GM12892 (cell line): ENCODE measurements around the gene PCDHB16.
"Not testable (repeated sequence)": the region's sequence is repeated elsewhere in the genome, so short reads cannot be mapped to it uniquely, and the experiment has no call there.

Experiments used
- DNase-seq: peaks from one replicate; pipeline ENCODE4 v3.0.0; 2011; ENCODE audit not compliant: insufficient read length
- FAIRE-seq: peaks from 2 replicates; lab custom pipeline; 2011; peaks lifted over from hg19 to GRCh38; lab: Jason Lieb, UNC
- POLR2A ChIP-seq: IDR thresholded peaks from 2 replicates; pipeline ENCODE4 v1.6.1; 2011; ENCODE audit warnings: low read depth, low read length, control low read depth
- POLR2AphosphoS5 ChIP-seq: IDR thresholded peaks from 2 replicates; pipeline ENCODE4 v1.6.1; 2011; ENCODE audit warnings: low read depth, low read length, control low read depth
- TAF1 ChIP-seq: IDR thresholded peaks from 2 replicates; pipeline ENCODE4 v1.6.1; 2011; ENCODE audit warnings: low read depth, mild to moderate bottlenecking, control low read depth, low read length, borderline replicate concordance

The PCDHB16 gene

DNA sequence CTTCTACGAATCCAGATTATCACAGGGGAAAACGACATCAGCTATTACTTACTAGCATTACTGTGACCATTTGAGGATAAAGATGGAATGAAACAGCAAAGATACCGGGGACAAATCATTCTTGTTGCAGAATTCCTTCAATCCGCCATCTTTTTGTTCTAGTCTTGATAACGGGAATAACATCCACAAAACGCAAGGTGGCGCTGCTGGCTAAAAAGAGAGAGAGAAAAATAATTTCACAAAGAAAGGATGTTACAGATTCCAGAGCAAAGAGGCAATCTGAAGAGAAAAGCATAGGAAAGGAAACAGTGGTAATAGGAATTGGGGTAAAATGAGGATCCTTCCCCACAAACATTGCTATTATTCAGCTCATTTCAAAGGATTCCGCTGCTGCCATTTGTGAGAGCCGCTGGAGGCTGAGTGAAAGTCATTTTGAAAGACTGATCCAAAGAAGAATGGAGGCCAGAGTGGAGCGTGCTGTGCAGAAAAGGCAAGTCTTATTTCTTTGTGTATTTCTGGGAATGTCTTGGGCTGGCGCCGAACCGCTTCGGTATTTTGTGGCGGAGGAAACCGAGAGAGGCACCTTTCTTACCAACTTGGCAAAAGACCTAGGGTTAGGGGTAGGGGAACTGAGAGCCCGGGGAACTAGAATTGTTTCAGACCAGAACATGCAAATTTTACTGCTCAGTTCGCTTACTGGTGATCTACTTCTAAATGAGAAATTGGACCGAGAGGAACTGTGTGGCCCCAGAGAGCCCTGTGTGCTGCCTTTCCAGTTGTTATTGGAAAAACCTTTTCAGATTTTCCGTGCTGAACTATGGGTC is 9.6 kb upstream of the PCDHB16 start, which contains the start of gene PCDHB7:
Gene PCDHB7, plus strand, starts transcription at position 264 of the 824 bp plus-strand sequence. Its CDS starts 192 bp downstream, at position 456.
- TF ChIP-seq POLR2A = no peak
- no peak for TF ChIP-seq TAF1
- no peak for TF ChIP-seq POLR2AphosphoS5
- no peak for FAIRE-seq
- no peak for DNase-seq

DNA sequence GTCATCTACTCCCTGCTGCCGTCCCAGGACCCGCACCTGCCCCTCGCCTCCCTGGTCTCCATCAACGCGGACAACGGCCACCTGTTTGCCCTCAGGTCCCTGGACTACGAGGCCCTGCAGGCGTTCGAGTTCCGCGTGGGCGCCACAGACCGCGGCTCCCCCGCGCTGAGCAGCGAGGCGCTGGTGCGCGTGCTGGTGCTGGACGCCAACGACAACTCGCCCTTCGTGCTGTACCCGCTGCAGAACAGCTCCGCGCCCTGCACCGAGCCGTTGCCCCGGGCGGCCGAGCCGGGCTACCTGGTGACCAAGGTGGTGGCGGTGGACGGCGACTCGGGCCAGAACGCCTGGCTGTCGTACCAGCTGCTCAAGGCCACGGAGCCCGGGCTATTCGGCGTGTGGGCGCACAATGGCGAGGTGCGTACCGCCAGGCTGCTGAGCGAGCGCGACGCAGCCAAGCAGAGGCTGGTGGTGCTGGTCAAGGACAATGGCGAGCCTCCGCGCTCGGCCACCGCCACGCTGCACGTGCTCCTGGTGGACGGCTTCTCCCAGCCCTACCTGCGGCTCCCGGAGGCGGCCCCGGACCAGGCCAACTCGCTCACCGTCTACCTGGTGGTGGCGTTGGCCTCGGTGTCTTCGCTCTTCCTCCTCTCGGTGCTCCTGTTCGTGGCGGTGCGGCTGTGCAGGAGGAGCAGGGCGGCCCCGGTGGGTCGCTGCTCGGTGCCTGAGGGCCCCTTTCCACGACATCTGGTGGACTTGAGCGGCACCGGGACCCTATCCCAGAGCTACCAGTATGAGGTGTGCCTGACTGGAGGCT is 7.7 kb upstream of the PCDHB16 start:
- not testable (repeated sequence) for FAIRE-seq, DNase-seq

DNA sequence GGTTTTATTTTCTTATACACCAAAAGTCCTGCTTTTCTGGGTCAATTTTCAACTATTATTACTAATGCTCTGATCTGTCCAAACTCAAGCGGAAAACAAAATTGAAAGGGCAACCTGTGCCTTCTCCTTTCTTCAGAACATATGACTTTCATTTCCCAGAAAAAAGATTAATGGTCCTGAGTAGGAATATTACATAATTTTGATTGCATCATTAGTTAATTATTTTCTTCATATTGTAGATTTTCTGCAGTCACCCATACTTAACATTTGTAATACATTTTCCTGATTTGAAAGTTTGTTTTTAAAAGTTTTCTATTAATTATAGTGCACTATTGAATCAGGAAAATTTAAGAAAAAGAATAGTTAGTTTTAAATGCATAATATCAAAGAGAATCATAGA is 6.3 kb upstream of the PCDHB16 start:
- FAIRE-seq = no peak
- no peak for DNase-seq
- TF ChIP-seq POLR2A (no peak), TAF1 (no peak), POLR2AphosphoS5 (no peak)

DNA sequence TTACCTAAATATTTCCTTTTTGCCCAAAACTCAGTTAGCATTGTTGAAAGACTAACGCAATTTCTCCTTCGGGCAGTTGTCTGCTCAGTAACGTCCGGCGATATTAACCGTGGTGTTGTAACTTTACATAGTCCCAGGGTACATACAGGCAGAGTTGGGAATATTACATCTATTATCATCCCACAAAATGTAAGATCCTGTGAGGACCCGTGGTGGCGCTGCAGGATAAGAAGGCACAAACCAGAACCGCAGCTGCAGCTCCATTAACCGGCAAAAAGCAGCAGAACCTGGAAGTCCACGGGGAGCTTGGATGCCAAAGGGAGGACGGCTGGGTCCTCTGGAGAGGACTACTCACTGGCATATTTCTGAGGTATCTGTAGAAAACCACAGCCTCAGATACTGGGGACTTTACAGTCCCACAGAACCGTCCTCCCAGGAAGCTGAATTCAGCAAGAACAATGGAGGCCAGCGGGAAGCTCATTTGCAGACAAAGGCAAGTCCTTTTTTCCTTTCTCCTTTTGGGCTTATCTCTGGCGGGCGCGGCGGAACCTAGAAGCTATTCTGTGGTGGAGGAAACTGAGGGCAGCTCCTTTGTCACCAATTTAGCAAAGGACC is 4.5 kb upstream of the PCDHB16 start, which contains the start of gene PCDHB8:
Gene PCDHB8, plus strand, starts transcription at position 214 of the 615 bp plus-strand sequence. Its CDS starts 245 bp downstream, at position 459.
- DNase-seq = not testable (repeated sequence)
- peak; percentile 24 for FAIRE-seq

DNA sequence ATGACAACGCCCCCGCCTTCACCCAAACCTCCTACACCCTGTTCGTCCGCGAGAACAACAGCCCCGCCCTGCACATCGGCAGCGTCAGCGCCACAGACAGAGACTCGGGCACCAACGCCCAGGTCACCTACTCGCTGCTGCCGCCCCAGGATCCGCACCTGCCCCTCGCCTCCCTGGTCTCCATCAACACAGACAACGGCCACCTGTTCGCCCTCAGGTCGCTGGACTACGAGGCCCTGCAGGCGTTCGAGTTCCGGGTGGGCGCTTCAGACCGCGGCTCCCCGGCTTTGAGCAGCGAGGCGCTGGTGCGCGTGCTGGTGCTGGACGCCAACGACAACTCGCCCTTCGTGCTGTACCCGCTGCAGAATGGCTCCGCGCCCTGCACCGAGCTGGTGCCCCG is 2.8 kb upstream of the PCDHB16 start:
- DNase-seq, FAIRE-seq: not testable (repeated sequence)

DNA sequence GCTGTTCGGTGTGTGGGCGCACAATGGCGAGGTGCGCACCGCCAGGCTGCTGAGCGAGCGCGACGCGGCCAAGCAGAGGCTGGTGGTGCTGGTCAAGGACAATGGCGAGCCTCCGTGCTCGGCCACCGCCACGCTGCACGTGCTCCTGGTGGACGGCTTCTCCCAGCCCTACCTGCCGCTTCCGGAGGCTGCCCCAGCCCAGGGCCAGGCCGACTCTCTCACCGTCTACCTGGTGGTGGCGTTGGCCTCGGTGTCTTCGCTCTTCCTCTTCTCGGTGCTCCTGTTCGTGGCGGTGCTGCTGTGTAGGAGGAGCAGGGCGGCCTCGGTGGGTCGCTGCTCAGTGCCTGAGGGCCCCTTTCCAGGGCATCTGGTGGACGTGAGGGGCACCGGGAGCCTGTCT is 2.3 kb upstream of the PCDHB16 start:
- DNase-seq, FAIRE-seq: not testable (repeated sequence)

DNA sequence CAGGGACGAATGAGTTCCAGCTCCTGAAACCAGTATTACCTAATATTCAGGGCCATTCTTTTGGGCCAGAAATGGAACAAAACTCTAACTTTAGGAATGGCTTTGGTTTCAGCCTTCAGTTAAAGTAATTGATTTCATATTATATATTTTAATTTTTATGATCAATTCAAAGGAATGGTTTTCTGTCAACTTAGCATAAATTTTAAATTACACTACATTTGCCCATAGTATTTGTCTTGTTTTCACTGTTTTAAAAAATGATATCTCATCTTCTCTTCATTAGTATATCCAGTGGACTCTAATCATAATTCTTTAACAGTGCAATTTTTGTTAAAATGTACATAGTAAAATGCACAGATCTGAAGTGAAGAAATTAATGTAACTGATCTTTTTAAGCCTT is 1.9 kb upstream of the PCDHB16 start:
- TF ChIP-seq POLR2A (no peak), POLR2AphosphoS5 (no peak), TAF1 (no peak)
- DNase-seq = no peak
- no peak for FAIRE-seq

DNA sequence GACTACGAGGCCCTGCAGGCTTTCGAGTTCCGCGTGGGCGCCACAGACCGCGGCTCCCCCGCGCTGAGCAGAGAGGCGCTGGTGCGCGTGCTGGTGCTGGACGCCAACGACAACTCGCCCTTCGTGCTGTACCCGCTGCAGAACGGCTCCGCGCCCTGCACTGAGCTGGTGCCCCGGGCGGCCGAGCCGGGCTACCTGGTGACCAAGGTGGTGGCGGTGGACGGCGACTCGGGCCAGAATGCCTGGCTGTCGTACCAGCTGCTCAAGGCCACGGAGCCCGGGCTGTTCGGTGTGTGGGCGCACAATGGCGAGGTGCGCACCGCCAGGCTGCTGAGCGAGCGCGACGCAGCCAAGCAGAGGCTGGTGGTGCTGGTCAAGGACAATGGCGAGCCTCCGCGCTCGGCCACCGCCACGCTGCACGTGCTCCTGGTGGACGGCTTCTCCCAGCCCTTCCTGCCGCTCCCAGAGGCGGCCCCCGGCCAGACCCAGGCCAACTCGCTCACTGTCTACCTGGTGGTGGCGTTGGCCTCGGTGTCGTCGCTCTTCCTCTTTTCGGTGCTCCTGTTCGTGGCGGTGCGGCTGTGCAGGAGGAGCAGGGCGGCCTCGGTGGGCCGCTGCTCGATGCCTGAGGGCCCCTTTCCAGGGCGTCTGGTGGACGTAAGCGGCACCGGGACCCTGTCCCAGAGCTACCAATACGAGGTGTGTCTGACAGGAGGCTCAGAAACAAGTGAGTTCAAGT is 2.1 kb downstream of the PCDHB16 start:
- DNase-seq, FAIRE-seq: not testable (repeated sequence)

DNA sequence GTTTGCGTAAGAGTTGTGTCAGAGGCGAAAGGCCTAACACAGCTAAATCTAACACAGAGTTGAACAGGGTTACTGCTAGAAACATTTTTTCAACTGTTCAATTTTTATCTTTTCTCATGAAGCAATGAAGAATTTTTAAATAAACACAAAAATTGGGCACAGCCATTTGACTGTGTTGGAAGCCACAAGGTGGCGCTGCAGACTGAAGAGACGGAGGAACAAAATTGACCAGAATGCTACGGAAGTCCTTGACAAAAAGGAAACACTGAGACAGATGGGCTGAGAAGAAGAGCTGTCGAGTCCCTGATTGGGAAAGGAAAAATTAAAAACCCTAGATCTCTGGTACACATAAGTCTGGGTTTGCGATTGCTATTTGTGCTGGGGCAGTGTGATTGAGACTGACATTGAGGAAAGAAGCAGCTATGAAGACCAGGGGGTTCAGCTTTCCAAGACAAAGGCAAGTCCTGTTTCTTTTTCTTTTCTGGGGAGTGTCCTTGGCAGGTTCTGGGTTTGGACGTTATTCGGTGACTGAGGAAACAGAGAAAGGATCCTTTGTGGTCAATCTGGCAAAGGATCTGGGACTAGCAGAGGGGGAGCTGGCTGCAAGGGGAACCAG is 4.8 kb downstream of the PCDHB16 start, which contains the start of gene PCDHB9:
Gene PCDHB9, plus strand, starts transcription at position 265 of the 616 bp plus-strand sequence. Its CDS starts 158 bp downstream, at position 423.
- TF ChIP-seq POLR2A (no peak), POLR2AphosphoS5 (no peak), TAF1 (no peak)
- DNase-seq = no peak
- FAIRE-seq = no peak

DNA sequence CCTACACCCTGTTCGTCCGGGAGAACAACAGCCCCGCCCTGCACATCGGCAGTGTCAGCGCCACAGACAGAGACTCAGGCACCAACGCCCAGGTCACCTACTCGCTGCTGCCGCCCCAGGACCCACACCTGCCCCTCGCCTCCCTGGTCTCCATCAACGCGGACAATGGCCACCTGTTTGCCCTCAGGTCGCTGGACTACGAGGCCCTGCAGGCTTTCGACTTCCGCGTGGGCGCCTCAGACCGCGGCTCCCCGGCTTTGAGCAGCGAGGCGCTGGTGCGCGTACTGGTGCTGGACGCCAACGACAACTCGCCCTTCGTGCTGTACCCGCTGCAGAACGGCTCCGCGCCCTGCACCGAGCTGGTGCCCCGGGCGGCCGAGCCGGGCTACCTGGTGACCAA is 6.5 kb downstream of the PCDHB16 start:
- not testable (repeated sequence) for DNase-seq, FAIRE-seq

DNA sequence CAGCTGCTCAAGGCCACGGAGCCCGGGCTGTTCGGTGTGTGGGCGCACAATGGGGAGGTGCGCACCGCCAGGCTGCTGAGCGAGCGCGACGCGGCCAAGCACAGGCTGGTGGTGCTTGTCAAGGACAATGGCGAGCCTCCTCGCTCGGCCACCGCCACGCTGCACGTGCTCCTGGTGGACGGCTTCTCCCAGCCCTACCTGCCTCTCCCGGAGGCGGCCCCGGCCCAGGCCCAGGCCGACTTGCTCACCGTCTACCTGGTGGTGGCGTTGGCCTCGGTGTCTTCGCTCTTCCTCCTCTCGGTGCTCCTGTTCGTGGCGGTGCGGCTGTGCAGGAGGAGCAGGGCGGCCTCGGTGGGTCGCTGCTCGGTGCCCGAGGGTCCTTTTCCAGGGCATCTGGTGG is 6.9 kb downstream of the PCDHB16 start:
- FAIRE-seq = not testable (repeated sequence)

More for the DNA sequence above, 6.9 kb downstream of the PCDHB16 start:
- DNase-seq = not testable (repeated sequence)
